Effector CD4-positive, alpha-beta T cell (primary cell): Measurements from ENCODE around the gene LRRC25.
"Not testable (repeated sequence)": the region's sequence is repeated elsewhere in the genome, so short reads cannot be mapped to it uniquely, and the experiment has no call there.

Experiments
- DNase-seq: peaks from one replicate; pipeline ENCODE4 v3.0.0-alpha.2; 2020

LRRC25 gene

DNA sequence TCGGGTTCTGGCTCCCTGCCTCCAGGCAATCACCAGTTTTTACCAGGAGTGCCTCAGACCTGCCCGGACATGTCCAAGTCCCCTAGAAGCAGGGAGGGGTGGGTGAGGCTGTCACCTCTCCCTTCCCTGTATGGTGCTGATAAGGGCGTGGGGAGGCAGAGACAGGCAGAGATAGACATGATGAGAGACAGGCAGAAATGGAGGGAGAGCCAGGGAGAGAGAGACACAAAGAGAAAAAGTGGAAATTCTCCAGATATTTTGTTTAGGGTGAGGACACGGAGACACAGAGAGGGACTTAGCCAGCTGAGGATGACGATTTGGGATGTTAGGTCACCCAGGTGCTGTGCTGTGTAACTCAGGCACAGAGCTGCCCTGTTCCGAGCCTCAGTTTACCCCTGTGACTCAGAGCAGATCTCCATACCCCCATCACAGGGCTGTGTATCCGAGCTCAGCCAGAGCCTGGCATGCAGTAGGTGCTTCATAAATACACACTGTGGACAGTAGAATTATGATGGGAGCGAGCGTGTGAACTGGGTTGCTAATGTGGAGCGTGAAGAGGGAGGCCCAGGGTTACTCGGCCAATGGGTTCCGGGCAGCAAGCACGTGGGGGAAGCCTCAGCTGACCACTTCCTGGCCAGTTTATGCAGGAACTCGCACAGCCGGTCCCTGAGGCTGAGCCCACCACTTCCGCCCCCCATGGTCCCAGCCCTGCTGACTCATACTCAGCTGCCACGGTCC is 23.4 kb downstream of the LRRC25 start:
- no peak for DNase-seq

DNA sequence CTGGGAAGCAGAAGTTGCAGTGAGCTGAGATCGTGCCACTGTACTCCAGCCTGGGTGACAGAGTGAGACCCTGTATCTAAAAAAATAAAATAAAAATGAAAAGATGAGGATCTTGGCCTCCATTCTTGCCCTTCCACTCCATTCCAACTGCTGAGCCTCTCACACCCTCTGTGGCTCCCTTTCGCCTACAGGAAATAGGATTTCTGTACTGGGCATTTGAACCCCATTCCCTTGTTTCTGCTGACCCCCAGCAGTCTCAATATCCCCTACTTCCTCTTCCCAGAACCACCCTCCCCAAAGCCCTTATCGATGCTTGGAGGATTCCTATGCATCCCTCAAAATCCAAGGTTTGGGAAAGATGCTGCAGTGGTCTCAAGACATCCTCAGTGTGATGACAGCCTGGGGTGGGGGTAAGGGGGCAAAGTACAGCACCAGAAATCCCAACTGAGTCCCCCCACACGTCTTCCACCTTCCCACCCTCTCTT is 24.0 kb downstream of the LRRC25 start:
- DNase-seq, result no peak

DNA sequence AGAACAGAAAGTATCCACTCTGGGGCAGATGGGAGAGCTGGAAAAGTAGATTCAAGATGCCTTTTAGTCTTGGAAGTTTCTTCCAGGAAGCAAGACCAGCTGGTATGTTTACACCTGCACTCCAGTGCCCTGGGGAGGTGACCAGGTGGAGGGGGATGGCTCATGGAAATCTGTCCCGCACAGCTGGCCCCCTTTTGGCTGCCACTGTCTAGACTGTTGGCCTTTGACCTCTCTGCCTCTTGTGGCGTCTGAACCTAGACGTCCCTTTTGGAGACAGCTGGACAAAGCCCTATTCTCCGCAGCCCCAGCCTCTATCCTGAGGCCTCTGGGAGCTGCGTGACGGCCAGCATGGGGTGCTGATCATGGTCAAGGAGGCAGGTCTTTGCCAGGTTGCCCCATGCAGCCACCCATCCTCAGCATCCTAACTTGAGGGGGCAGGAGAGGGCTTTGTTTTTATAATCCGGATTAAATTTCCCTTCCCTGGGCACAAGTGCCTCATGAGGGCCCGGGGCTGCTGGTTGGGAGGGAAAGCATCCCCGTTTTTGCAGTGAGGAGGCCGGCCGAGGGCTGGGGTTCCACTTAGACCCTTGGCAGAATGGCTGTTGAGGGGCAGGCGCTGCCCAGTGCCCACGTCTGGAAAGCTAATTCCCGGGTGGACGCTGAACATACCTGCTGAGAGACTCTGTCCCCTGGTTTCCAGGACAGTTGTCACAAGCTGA is 28.8 kb downstream of the LRRC25 start:
- no peak for DNase-seq

DNA sequence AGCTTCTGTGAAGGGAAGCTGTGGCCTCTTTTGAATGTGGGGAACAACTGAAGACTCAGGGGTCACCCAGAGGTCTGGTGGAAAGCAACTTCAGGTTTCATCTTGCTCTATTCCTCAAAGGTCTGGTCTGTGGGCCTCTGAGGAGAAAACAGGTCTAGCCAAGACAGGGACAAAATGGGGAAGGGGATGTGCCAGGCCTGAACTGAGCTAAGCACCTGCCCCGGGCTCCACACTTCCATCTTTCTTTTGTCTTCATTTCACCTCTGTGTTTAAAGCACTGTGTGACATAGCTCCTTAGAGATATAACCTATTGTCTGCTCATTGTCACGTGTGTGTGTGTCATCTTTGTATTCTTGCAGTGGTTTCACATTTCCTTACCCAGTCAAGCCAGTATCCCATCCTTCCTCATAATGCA is 31.4 kb downstream of the LRRC25 start:
- DNase-seq, result no peak

DNA sequence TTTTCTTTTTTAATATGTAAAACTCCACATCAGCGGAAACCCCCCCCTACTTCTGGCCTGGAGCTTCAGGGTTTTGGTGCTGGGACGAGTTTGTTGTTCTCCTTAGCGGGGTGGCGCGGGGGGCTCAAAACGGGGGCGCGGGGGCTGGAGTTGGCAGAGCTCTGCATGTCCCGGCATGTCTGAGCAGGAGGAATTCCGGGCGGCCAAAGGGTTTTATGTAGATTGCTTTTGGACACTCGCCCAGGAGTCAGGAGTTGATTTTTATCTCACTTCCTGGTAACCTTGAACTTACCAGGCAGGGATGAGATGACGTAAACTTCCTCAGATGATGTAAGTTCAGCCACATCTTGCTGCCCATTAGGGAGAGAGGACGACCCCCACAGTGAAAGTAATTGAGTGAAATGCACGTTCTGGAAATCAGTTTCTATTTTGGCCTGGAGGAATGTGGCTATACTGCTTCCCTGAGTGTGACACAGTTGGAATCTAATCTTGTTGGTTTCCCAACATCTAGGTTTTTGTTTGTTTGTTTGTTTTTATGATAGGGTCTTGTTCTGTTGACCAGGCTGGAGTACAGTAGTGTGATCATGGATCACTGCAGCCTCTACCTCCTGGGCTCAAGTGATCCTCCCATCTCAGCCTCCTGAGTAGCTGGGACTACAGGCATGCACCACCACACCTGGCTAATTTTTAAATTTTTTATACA is 32.4 kb downstream of the LRRC25 start:
- DNase-seq, result no peak

DNA sequence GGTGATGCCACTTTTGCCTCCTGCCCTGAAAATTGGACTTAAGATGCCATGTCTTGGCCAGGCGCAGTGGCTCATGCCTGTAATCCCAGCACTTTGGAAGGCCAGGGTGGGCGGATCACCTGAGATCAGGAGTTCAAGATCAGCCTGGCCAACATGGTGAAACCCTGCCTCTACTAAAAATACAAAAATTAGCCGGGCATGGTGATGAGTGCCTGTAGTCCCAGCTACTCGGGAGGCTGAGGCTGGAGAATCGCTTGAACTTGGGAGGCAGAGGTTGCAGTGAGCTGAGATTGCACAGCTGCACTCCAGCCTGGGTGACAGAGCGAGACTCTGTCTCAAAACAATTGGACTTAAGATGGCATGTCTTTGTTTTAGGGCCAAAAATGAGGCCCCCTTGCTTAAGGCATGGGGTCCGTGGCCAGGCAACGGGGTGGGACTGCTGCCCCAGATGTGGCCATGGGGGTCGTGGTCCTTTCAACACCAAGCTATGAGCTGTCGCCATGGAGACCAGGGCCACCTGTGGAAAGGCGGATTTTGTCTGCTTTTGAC is 33.1 kb downstream of the LRRC25 start:
- not testable (repeated sequence) for DNase-seq

DNA sequence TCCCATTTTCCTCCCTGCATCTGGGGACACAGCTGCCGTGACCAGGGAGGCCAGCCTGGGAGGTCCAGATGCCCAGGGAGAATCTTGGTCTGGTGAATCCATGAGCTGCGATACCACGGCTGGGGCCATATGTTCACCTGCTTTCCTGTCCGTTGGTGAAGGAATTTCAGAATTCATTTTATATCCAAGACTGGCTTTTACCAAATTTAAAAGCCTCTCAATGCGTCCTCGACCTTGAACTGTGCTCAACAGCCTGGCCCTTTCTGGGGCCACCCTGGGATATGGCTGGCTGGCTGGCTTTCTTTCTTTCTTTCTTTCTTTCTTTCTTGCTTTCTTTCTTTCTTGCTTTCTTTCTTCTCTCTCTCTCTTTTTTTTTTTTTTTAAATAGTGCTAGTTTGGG is 33.6 kb downstream of the LRRC25 start:
- no peak for DNase-seq

DNA sequence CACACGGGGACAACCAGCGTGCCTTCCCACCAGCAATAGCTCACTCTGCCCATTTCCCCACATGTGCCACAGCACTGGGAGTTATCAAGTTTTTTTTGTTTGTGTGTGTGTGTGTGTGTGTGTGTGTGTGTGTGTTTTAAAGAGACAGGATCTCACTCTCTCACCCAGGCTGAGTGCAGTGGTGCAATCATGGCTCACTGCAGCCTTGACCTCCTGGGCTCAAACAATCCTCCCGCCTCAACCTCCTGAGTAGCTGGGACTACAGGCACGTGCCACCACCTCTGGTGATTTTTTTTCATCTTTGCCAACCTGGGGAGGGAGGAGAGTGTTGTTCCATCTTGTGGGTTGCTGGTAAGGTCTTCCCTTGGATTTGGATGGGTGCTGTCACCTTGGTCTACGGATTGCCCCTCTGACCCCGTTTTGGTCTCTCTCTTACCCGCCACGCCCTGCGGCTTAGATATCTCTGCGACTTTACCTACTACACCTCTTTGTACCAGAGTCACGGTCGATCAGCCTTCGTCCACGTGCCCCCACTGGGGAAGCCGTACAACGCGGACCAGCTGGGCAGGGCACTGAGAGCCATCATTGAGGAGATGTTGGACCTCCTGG is 34.4 kb downstream of the LRRC25 start:
- no peak for DNase-seq

DNA sequence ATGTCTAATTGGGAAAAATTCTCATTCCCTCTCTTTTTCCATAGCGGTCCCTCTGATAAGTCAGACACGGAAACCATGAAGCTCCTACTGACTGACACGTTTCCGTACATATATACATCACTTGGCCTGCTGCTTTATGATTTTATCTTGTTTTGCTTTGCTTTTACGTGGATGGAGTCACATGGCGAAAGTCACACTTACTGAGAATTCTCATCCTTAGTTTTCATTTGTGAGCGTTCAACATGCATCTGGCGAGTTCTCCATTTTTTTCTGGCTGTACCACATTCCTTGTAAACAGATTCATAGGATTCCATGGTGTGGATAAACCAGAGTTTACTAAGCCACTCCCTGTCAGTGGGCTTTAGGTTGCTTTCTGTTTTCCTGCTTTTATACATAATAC is 35.8 kb downstream of the LRRC25 start:
- no peak for DNase-seq

DNA sequence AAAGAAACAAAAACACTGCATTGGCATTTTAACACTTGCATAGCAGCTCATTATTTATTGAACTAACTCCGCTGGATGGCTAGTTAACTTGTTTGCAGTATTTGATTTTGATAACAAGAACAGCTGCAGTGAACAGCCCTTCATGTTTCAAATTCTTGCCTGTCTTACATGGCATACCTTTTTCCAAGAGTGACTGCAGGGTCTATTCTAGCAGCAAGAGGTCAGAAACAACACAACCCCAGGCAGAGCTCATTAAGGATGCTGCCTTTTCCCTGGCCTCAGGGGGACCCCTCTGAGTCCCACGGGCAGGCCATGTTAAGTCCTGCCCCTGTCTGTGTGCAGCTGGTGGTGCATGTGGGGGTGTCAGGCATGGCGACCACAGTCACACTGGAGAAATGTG is 40.4 kb downstream of the LRRC25 start:
- DNase-seq, result no peak

DNA sequence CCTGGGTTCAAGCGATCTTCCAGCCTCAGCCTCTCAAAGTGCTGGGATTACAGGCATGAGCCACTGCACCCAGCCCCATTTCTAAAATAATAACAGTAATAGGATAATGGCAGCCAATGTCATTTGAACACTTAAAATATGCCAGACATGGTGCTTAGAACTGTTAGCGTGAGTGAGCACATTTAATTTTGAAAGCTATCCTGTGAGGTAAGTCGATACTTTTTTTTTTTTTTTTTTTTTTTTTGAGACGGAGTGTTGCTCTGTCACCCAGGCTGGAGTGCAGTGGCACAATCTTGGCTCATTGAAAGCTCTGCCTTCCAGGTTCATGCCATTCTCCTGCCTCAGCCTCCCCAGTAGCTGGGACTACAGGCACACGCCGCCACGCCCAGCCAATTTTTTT is 42.7 kb downstream of the LRRC25 start:
- not testable (repeated sequence) for DNase-seq

DNA sequence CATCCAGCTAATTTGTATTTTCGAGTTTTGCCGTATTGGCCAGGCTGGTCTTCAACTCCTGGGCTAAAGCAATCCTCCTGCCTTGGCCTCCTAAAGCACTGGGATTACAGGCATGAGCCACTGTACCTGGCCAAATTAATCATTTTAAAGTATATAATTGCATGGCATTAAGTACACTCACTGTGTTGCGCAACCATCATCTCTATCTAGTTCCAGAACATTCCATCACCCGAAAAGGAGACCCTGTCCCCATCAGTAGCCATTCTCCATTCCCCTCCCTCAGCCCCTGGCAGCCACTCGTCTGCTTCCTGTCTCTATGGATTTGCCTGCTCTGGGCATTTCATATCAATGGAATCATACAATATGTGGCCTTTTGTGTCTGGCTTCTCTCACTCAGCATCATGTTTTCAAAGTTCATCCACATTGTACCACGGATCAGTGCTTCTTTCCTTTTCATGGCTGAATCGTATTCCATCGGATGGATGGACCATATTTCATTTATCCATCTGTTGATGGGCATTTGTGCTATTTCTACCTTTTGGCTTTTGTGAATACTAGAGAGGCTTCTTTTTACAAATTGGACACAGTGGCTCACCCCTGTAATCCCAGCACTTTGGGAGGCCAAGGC is 43.9 kb downstream of the LRRC25 start:
- no peak for DNase-seq

DNA sequence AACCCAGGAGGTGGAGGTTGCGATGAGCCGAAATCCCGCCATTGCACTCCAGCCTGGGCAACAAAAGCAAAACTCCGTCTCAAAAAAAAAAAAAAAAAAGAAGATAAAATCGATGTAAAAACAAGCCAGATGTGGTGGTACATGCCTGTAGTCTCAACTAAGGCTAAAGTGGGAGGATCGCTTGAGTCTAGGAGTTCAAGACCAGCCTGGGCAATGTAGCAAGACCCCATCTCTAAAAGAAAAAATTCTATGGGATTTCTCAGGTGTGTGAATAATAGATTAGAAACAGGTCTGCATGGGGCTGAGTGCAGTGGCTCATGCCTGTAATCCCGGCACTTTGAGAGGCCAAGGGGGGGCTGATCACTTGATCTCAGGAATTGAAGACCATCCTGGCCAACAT is 45.9 kb downstream of the LRRC25 start:
- no peak for DNase-seq

DNA sequence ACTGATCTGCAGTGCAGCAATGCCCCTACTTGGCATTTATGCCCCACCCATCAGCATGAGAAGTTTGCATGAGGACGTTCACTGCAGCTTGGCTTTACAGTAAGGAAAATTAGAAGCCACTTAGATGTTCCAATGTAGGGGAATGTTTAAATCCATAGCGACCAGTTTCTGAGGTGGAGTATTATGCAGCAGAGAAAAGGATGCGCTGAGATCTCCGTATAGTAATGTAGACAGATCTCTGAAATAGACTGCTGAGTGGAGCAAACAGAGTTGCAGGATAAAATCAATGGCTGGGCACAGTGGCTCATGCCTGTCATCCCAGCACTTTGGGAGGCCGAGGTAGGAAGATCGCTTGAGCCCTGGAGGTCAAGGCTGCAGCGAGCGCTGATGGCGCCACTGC is 46.9 kb downstream of the LRRC25 start:
- DNase-seq, result no peak

DNA sequence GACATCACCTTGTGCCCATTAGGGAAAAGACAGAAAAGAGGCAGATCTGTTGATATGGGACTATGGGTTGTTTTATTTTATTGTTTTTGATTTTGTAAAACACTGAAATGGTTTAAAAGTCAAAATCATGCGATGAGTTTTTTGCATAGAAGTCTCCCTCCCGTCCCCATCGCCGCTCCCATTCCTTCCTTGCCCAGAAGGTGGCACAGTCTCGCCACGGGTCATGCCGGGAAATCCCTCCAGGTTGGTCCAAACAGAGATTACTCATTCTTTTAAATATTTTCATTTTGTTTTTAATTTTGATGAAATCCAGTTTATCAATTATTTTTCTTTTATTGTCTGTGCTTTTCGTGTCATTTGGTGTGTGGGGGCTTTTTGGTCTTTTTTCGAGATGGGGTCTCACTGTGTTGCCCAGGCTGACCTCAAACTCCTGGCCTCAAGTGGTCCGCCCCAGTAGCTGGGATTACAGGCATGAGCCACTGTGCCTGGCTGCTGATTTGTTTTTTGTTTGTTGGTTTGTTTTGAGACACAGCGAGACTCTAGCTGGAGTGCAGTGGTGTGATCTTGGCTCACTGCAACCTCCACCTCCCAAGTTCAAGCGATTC is 47.8 kb downstream of the LRRC25 start:
- DNase-seq, result no peak

DNA sequence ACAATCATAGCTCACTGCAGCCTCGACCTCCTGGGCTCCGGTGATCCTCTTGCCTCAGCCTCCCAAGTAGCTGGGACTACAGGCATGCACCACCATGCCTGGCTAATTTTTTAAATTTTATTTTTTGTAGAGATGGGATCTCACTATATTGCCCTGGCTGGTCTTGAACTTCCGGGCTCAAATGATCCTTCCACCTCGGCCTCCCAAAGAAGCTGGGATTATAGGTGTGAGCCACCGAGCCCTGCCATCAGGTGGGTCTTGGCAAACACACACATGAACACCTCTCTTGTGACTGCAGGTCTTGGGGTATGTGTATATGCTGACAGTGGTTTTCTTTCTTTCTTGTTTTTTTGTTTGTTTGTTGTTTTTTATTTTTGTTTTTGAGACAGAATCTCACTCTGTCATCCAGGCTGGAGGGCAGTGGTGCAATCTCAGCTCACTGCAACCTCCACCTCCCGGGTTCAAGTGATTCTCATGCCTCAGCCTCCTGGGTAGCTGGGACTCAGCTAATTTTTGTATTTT is 48.5 kb downstream of the LRRC25 start:
- DNase-seq, result not testable (repeated sequence)

DNA sequence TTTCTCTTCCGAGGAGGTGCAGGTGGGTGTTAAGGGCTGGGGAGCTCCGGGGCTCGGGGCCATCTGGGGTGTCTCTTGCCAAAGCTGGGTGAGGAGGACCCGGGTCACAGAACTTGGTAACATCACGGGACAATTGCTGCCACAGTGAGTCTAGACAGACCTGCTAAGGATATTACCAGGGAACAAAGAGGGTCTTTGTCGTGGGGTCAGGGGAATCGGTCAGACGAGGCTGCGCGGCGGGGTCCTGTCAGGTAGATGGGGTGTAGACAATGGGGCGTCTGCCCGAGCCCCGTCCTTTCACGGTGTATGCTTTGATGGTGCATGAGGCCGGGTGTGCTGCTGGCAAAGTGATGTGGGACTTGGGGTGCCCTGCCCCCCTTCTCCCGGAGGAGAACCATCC is 49.3 kb downstream of the LRRC25 start:
- no peak for DNase-seq

DNA sequence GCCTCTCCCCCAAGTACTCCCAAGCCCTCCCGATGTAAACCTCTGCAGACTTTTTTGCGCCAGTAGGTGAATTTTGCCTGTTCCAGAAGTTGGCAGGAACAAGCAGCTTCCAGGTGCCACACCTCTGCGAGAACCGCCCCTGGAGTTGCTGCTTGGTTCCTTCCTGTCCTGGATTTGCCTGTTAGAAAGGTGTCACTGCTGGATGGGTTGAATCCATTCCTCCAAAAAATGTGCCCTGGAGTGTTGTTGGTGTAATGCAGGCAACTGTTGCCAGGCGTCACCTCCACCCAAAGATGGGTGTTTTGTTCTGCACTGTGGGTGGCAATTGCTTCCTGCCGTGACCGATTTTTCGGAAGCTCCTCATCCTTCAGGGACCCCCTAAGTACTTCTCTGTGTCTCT is 51.3 kb downstream of the LRRC25 start:
- no peak for DNase-seq

DNA sequence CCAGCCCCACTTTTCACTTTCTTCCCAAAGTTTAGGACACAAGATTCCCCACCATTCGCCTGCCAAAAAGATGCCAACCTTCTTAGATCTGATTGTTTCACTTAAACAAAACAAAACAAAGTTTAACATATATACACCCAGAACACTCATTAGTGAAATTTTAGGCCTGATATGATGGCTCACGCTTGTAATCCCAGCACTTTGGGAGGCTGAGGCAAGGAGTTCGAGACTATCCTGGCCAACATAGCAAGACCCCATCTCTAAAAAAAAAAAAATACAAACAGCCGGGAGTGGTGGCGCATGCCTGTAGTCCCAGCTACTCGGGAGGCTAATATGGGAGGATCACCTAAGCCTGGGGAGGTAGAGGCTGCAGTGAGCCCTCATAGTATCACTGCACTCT is 52.1 kb downstream of the LRRC25 start:
- no peak for DNase-seq

DNA sequence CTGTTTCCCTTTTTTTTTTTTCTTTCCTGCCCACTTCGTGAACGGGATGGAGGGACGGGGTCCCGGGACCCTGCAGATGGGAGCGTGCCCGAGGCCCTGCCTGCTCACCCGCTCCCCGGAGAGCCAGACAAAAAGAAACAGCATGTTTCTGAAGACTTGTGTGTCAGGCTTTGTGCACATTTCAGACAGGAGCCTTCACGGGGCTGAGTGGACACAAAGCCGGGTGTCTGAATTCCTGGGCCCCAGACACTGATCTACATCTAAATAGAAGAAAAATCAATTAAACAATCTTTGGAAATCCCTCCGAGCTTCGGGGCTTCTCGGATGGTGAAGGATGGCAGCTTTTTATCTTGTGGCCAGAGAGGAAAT is 52.9 kb downstream of the LRRC25 start:
- DNase-seq, result no peak

DNA sequence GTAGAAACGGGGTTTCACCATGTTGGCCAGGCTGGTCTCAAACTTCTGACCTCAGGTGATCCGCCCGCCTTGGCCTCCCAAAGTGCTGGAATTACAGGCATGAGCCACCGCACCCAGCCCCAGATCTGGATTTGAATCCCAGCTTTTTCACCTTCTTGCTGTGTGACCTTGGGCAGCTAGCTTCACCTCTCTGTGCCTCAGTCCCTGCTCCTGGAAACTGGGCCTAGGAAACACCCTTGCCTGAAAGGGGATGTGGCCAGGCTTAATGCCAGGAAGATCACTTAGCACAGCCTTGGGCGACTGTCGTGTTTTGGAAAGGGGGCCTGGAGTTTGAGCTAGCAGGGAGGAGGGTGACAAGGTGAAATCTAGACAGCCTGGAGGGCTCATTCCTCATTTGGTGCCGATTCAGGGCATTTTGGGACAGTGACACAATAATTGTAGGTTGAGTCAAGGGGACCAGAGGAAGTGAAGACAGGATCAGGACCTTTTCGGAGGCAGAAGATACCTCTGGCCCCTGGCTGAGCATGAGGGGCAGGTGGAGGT is 55.3 kb downstream of the LRRC25 start:
- no peak for DNase-seq
